GM10266 (cell line): Measurements from ENCODE around the gene C12orf60.
A peak's percentile ranks its signal among the peaks of the same experiment; 100 is the strongest.
"Not testable (repeated sequence)": the region's sequence is repeated elsewhere in the genome, so short reads cannot be mapped to it uniquely, and the experiment has no call there.

ENCODE experiments used
- DNase-seq: peaks from one replicate; pipeline ENCODE4 v3.0.0; 2012; ENCODE audit errors: extremely low spot score
- TF ChIP-seq, protein P1 (sequence below): IDR thresholded peaks from 2 replicates; pipeline ENCODE4 v1.5.1; 2012; ENCODE audit warnings: mild to moderate bottlenecking, low read depth; ENCODE audit not compliant: control insufficient read depth, insufficient read depth; ENCODE audit errors: missing control alignments

C12orf60 gene, protein sequence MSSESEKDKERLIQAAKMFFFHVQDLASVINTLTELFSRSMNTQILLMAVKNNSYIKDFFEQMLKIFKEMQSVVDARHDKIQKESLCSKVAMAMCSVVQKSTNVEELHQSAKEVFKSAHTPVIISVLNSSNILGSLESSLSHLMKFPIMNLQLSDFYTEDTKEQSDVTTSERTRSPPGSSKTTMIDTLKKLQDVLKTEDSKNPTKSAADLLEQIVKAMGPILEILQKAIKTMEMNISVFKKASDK

DNA sequence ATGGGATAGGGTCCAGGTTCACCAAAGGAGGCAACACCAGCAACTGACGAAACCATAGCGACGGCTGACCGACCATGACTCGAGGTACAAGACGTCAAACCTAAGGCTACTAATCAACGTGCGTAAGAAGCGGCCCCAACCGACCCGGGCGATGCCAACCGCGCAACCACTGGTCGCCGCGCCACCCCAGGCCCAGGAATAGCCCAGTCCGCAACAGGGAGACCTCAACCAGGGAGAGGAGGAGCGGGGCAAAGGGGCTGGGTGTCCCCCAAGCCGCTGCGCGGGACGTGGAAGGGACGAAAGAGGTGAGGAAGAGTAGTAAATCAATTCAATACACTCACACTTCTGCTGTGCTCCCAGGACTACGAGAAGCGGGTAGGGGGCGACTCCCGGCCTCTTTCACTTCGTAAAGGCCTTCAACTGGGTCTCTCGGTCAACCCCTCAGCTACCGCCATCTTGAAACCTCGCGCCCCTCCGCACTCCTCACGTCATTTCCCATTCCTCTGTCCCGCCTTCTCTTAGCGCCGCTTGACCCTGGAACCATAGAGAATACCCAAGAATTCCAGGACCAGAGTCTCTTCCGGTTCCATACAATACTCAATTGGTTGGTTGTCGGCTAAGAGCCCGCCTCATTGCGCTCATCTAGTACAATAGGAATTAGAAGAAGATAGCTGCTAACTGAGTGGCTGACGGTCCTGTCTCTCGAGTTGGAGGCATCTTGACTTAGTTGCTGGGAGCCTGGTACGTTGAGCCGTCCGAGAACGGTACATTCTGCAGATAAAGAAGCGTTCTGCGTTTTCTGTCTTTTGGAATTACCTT lies at the start of gene C12orf60, which contains the start of gene WBP11:
Gene C12orf60 (plus strand): TSS at position 660 of the 819 bp plus-strand sequence. CDS start 19,266 bp downstream, outside the sequence.
Gene WBP11 (minus strand): TSS at position 468 of the 819 bp plus-strand sequence. CDS start 2,095 bp downstream, outside the sequence.
- DNase-seq: peak; percentile 90
- TF ChIP-seq, protein P1, sequence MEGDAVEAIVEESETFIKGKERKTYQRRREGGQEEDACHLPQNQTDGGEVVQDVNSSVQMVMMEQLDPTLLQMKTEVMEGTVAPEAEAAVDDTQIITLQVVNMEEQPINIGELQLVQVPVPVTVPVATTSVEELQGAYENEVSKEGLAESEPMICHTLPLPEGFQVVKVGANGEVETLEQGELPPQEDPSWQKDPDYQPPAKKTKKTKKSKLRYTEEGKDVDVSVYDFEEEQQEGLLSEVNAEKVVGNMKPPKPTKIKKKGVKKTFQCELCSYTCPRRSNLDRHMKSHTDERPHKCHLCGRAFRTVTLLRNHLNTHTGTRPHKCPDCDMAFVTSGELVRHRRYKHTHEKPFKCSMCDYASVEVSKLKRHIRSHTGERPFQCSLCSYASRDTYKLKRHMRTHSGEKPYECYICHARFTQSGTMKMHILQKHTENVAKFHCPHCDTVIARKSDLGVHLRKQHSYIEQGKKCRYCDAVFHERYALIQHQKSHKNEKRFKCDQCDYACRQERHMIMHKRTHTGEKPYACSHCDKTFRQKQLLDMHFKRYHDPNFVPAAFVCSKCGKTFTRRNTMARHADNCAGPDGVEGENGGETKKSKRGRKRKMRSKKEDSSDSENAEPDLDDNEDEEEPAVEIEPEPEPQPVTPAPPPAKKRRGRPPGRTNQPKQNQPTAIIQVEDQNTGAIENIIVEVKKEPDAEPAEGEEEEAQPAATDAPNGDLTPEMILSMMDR: no peak

DNA sequence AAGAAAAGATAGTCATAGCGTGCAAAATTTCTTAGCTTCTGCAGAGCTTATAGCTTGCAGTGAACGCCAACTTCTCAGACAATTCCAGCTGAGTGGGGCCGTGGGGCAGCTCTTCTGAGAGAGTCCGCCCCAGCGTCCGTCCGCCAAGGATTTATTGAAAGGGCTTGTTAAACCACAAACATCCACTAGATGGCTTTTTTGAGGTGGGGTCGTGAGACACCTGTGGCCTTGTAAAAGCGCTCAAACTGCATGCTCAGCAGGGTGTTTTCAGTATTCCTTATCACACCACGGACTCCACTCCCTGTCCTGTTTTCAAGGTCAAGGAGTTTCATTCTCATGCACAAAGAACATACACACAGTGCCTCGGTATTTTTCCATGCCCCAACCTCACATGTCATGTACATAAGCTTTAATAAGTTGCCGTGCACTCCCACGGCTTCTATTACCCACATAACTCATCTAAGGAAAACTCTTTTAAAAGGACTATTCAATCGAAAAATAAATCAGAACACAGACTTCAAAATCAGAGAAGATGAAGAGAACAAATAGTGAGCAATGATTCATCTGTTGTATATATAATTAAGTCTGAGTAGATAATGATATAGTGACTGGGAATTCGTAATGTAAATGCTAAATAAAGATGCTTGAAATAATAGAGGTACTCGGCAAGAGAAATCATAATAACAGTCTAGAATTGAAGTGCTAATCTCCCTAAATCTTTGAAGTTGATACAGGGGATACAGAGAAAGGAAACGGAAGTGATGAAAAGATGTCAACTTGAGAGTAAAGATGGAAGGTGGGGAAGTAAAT lies 46.9 kb upstream of the C12orf60 start:
- TF ChIP-seq, protein P1: no peak
- DNase-seq: no peak

DNA sequence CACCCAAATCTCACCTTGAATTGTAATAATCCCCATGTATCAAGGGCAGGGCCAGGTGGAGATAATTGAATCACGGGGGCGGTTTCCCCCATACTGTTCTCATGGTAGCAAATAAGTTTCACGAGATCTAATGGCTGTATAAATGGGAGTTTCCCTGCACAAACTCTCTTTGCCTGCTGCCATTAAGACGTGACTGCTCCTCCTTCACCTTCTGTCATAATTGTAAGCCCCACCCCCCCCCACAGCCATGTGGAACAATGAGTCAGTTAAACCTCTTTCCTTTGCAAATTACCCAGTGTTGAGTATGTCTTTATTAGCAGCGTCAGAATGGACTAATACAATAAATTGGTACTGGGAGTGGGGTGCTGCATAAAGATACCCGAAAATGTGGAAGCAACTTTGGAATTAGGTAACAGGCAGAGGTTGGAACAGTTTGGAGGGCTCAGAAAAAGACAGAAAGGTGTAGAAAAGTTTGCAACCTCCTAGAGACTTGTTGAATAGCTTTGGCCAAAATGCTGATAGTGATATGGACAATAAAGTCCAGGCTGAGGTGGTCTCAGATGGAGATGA lies 43.7 kb upstream of the C12orf60 start:
- DNase-seq: not testable (repeated sequence)

DNA sequence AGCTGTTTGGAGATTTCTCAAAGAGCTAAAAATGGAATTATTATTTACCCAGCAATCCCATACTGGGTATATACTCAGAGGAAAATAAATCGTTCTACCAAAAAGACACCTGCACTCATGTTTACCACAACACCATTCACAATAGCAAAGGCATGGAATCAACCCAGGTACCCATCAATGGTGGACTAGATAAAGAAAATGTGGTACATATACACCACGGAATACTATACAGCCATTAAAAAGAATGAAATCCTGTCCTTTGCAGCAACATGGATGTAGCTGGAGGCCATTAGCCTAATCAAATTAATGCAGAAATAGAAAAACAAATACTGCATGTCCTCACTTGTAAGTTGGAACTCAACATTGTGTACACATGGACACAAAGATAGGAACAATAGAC lies 38.1 kb upstream of the C12orf60 start:
- DNase-seq: no peak
- TF ChIP-seq, protein P1: no peak

DNA sequence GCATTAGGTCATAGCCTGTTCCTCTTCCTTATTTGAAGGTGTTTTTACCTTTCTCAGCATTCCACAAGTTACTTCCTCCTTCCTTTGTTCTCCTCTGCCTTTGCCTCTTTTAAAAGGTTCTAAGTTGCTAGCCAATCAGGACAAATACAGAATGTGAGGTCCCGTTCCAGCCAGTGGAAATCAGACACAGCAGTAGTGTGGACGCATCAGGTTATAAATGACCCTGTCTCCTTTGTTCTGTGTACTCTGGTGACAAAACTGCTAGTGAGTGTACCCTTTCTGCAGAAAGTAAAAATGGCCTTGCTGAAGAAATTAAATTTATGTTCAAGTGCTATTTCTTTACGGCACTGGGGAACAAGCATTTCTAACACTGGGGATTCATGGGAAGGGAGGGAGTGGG lies 37.5 kb upstream of the C12orf60 start:
- DNase-seq: not testable (repeated sequence)

DNA sequence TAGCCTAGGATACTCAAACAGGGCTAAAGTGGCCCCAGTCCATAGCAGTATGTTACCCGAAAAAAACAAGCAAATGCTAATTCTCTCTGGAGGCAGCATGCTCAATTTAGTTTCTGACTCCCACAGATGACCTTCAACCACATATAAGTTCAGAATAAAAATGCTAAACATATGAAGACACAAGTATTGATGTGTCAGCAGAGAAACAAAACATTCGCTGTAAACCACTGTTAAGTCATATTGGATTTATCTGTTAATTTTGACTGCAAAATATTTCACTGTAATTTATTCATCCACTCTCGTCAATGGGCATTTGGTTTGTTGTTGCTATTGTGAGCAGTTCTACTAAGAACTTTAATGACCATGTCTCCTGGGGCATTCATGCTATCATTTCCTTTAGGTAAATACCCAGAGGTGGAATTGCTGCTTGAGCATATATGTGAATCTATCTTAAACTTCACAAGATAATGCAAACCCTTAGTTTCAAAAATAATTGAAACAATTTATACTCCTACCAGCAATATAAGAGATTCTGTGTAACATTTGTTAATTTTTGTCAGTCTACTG lies 36.7 kb upstream of the C12orf60 start:
- TF ChIP-seq, protein P1: no peak
- DNase-seq: no peak

DNA sequence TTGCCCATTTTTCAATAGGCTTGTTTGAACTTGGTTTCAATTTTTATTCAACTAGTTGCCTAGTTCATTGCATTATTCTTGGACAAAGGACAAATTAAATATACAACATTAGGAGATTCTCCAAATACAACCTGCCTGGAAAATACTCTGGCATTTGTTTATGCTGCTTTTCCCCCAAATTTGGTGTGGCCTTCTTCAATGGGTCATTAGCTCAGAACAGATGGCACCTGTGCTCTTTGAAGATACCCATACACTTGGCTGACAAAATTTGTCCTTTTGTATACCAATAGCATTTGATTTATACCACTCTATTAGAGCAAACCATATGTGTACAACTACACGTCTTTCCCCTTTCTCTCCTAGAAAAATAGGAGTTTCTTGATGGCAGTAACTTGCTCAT lies 35.9 kb upstream of the C12orf60 start:
- TF ChIP-seq, protein P1: no peak
- DNase-seq: no peak
